HG02870 (cell line): Measurements from ENCODE around the gene CEP112.
"Not testable (repeated sequence)": the region's sequence is repeated elsewhere in the genome, so short reads cannot be mapped to it uniquely, and the experiment has no call there.

Experiments
- ATAC-seq: cut with Tn5 transposase; IDR thresholded peaks from one replicate; pipeline ENCODE4 v1.9.1; 2021; ENCODE audit warnings: mild to moderate bottlenecking, moderate library complexity; ENCODE audit not compliant: unreplicated experiment

Gene CEP112

GRCh38 chr17:65750166-65750565 is 441.8 kb downstream of the CEP112 start:
- ATAC-seq, result no peak

- ATAC-seq, result no peak
Observed at GRCh38 chr17:65749479-65749878, 442.5 kb downstream of the CEP112 start.

- ATAC-seq, result no peak
Observed at GRCh38 chr17:65745241-65745640, 446.7 kb downstream of the CEP112 start.

DNA sequence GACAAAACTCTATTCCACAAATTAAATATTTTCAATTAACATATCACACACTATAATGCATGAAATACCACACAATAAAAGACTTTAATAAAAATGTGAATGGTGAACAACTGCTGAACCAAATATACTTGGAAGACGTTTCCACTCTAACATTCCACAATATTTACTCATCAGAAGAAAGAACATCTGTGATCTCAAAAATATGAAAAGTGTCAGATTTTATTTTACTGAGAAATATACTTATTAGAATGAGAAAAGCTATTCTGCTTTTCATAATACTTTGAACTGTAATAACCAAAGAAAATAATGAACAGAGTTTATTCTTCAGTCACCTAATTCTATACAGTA is 448.7 kb downstream of the CEP112 start:
- no peak for ATAC-seq

DNA sequence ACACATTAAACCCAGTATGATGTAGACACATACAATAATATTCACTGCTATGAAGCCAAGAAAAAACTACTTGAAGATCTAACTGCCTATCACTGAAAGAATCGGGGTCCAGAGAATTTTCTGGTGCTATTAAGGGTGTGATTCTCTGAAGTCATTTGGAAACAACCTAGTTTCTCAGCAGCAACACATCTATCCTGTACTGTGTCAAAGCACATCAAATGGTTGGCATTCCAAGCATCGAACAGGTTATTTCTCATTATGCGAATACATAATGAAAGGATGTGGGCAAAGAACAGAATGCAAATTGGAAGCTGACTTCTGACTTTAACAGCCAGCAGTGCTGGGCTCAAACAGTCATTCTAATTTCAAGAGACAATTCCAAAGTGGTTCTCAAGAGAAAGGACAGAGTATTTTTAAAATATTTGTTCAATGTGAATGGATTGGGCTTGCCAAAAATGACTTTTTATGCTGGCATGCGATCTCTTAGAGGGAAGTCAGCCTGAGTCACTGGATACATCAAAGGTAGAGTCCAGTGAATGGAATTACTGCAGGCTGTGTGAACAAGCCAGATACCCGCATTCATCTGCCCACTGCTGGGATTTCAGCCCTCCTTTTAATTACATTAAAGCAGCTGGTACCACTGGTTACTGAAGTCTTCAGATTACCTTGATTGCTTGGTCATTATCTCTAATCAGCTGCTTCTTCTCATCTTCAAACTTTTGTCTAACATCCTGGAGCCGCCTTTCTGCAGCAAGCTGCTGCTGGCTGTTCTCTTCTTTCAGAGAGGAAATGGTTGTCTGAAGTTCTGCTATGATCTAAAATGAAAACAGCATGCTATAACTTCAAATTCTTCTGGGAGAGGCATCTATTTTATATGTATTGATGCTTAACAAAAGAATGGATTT is 449.3 kb downstream of the CEP112 start:
- ATAC-seq, result no peak

DNA sequence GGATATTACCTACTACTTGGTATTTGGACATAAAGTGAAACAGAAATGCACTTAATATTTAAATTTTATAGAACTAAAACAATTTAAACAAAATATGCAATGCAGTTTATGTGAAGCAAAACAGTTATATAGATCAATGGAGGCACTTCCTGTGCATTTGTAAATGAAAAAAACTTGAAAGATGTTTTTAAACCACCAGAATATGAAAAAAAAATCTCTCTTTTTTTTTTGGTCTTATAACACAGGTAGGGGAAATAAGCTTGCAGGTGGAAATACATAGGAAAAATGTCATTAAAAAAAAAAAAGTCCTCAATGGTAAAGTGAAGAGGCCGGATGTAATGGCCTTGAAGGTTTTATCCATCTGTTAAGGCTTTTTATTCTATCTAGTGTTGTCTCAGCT is 450.2 kb downstream of the CEP112 start:
- ATAC-seq, result no peak

- no peak for ATAC-seq
Observed at GRCh38 chr17:65739034-65739433, 452.9 kb downstream of the CEP112 start.

DNA sequence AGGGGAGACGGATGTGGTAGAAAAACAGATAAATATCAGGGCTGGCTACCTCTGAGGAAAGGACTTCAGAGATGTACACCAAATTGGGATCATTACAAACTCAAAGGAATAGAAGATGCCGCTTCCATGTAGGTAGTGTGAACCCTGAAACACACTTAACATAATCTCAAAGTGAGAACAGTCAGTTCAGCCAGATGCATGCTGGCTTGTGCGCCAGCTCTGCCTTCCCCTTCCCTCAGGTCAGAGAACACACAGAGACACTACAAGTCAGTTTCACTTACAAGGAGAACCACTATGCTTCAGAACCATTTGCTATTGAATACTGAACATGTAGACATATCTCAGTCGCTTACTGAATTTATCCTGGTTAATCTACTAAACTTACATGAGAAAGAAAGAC is 454.5 kb downstream of the CEP112 start:
- no peak for ATAC-seq

DNA sequence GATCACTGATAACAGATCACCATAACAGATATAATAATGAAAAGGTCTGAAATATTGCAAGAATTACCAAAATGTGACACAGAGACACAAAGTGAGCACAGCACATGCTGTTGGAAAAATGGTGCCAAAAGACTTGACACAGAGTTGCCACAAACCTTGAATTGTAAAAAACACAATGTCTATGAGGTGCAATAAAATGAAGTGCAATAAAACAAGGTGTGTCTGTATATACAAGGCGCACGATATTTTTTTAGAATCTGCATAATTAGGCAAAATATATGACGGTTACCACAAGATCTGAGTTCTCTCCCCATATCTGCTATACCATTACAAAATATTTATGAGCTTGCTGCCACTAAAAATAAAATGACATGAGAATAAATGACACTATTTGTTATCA is 458.6 kb downstream of the CEP112 start:
- no peak for ATAC-seq

- ATAC-seq, result not testable (repeated sequence)
Observed at GRCh38 chr17:65732667-65733066, 459.3 kb downstream of the CEP112 start.

- no peak for ATAC-seq
Observed at GRCh38 chr17:65730711-65731169, 461.2 kb downstream of the CEP112 start.

DNA sequence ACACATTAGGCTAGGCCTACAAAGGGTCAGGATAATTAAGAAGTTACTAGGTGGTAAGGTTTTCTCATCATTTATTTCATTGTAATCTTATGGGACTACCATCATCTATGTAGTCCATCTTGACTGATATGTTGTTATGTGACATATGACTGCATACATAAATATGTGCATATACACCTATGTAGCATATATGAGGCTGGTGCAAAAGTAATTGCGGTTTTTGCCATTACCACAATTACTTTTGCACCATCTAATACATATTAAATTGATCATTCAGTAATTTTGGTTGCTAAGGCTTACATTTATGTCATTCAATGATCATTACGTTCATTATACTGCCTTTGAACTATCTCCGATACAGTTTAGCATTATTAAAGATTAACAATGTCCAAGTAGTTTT is 462.7 kb downstream of the CEP112 start:
- ATAC-seq, result no peak

GRCh38 chr17:65727832-65728231 is 464.1 kb downstream of the CEP112 start:
- no peak for ATAC-seq

DNA sequence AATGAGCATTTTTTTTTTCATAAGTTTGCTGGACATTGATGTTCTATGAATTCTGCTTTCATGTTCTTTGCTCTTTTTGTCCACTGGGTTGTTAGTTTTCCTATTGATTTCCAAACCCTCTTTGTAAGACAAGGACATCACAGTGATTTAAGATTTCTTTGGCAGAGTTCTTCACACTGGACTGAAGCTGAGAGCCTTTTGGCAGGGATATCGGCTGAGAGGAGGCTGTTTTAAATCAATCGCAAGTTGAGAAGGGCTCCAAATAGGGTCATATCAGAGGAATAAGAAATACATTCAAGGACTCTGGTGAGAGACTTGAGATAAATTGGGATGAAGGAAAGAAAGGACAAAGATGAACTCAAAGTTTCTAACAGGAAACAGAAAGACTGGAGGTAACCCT is 464.7 kb downstream of the CEP112 start:
- no peak for ATAC-seq

DNA sequence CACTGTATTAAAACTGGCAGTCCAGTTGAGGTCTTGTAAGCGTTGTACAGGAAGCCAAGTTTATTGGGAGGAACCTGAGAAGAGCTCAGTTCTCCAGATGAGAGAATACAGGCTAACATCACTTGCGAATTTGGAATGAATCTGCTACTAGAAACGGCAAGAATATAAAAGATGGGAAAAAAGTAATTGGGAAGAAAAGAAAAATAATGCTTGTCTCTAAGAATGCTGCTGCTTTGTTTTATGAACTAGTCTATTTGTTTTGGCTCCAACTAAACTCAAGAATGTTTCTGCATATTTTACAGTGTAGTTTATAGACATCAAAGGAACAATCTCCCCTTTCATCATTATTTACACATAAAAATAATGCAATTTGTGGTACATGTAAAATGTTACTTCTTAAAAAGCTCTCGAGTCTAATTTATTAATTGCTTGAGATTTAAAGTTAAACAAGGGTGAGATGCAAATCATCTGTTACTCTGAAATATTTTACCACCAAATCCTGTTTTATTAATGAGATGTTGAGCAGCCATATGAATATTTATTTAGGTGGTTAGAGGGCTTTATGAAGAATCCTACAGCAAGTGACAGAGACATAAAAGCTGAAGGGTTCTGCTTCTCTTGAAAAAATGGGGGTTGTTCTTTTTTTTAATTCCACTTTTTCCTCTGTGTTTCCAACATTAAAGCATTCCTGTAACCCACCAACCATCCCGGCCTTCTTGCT is 468.3 kb downstream of the CEP112 start:
- no peak for ATAC-seq

GRCh38 chr17:65718601-65719000 is 473.3 kb downstream of the CEP112 start:
- no peak for ATAC-seq

- ATAC-seq, result no peak
Observed at GRCh38 chr17:65712383-65713267, 479.3 kb downstream of the CEP112 start.

DNA sequence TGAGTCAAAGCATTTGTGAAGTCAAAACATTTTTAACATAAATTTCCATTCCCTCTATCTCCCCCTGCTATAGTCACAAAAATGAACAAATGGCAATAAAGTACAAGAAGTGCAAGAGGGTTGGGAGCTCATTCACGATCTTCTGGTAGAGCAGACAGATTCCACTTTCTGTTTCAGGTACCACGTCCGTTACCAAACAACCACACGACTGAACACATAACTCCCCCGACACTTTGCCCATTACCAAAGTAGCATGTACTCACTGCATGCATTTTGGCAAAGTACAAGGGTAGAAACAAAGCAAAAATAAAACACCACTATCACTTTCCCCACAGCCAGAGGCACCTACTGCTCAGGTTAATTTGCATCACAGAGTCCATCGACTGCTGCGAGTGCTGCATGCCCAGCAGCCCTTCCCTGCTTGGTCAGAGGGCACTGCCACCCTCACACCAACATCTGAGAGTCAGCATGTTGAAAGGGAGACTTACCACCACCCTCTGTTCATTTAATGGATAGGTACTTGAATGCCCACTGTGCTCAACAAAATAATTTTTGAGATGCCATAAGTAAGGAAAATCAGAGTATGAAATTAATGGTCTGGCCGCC is 480.2 kb downstream of the CEP112 start:
- ATAC-seq, result no peak

DNA sequence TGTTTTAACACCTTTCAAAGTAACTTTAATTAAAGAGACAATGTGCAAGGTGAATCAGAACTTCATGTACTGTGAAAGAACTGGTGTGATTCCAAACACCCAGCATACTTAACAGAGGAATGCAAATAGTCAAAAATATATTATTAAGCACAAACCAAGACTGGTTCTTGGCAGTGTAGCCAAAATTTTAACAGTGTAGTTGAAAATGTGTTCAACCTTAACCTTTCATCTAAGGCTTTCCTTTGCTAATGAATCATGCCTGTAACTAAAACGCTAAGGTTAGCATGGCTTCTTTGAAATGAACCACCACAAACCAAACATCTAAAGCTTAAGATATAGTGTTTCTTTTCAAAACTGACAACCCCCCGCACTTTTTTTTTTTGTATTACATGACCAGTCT is 484.2 kb downstream of the CEP112 start:
- ATAC-seq, result no peak

GRCh38 chr17:65704731-65705130 is 487.2 kb downstream of the CEP112 start:
- ATAC-seq, result no peak

GRCh38 chr17:65703891-65704290 is 488.0 kb downstream of the CEP112 start:
- ATAC-seq, result no peak
